WTC11 (cell line): ENCODE results near the gene ELAVL1. TPM values are rescaled to one million over a fixed set of nuclear protein-coding genes. Genes with fewer than 3 reads are reported as not detected.

Source experiments
- ATAC-seq: fragments of 200-7000 bp; cut with Tn5 transposase; 2 replicates; pipeline ENCODE4 v1.10.0; 2021; ENCODE audit warnings: mild to moderate bottlenecking, moderate library complexity
- CTCF ChIA-PET: fragments of 300-600 bp; sonication (Branson Sonifier 250); formaldehyde crosslinking; loops from one replicate; lab custom pipeline; 2021; ENCODE audit warnings: antibody characterized with exemption; lab: Charles Lee
- POLR2A ChIA-PET: fragments of 350-600 bp; sonication (Branson Sonifier 250); formaldehyde crosslinking; loops from one replicate; lab custom pipeline; 2021; ENCODE audit warnings: antibody characterized with exemption; lab: Charles Lee
- DNase-seq: peaks from one replicate; pipeline ENCODE4 v3.0.0; 2021; ENCODE audit warnings: low spot score
- H3K27ac Mint-ChIP-seq: 2 replicates; pipeline ENCODE4 v1.8.0; 2021; ENCODE audit warnings: mixed read lengths
- H3K27me3 Mint-ChIP-seq: 2 replicates; pipeline ENCODE4 v1.8.0; 2021; ENCODE audit warnings: low read depth, mild to moderate bottlenecking, moderate library complexity, mixed read lengths
- H3K36me3 Mint-ChIP-seq: 2 replicates; pipeline ENCODE4 v1.8.0; 2021; ENCODE audit warnings: mixed read lengths
- H3K4me1 Mint-ChIP-seq: 2 replicates; pipeline ENCODE4 v1.8.0; 2022; ENCODE audit warnings: mixed read lengths
- H3K4me3 Mint-ChIP-seq: 2 replicates; pipeline ENCODE4 v1.8.0; 2021; ENCODE audit warnings: mild to moderate bottlenecking, moderate library complexity, mixed read lengths
- H3K9me3 Mint-ChIP-seq: 2 replicates; pipeline ENCODE4 v1.8.0; 2021; ENCODE audit warnings: mixed read lengths
- CDX4 ChIP-seq: fragments of 250-450 bp; sonication (Bioruptor Pico); IDR thresholded peaks from 2 replicates; pipeline ENCODE4 v1.9.0; 2021; ENCODE audit warnings: moderate library complexity, mild to moderate bottlenecking, inconsistent platforms, borderline replicate concordance
- CREM ChIP-seq: sonication (generic); formaldehyde crosslinking; IDR thresholded peaks from 2 replicates; pipeline ENCODE4 v1.8.1; 2022; ENCODE audit warnings: mild to moderate bottlenecking, missing genetic modification reagents, moderate library complexity
- E2F1 ChIP-seq: sonication (generic); formaldehyde crosslinking; IDR thresholded peaks from 2 replicates; pipeline ENCODE4 v1.8.0; 2022; ENCODE audit warnings: mild to moderate bottlenecking, missing genetic modification reagents
- GTF2I ChIP-seq: fragments of 250-450 bp; sonication (Bioruptor Pico); conservative IDR thresholded peaks from 2 replicates; pipeline ENCODE4 v1.4.0; 2021; ENCODE audit warnings: mild to moderate bottlenecking
- MAX ChIP-seq: sonication (generic); formaldehyde crosslinking; IDR thresholded peaks from 2 replicates; pipeline ENCODE4 v1.8.0; 2022; ENCODE audit warnings: mild to moderate bottlenecking, missing genetic modification reagents
- NR2C2 ChIP-seq: sonication (generic); formaldehyde crosslinking; IDR thresholded peaks from 2 replicates; pipeline ENCODE4 v1.8.0; 2022; ENCODE audit warnings: mild to moderate bottlenecking, missing genetic modification reagents
- RORB ChIP-seq: fragments of 250-450 bp; sonication (Bioruptor Pico); IDR thresholded peaks from 2 replicates; pipeline ENCODE4 v1.9.0; 2021; ENCODE audit warnings: mild to moderate bottlenecking
- SP1 ChIP-seq: sonication (generic); formaldehyde crosslinking; conservative IDR thresholded peaks from 2 replicates; pipeline ENCODE4 v1.8.1; 2022; ENCODE audit warnings: missing genetic modification reagents
- ZNF138 ChIP-seq: sonication (generic); formaldehyde crosslinking; conservative IDR thresholded peaks from 2 replicates; pipeline ENCODE4 v1.8.1; 2022; ENCODE audit warnings: mild to moderate bottlenecking, moderate library complexity, missing genetic modification reagents
- ZNF263 ChIP-seq: sonication (generic); formaldehyde crosslinking; IDR thresholded peaks from 2 replicates; pipeline ENCODE4 v1.8.1; 2022; ENCODE audit warnings: low read depth, mild to moderate bottlenecking, moderate library complexity, missing genetic modification reagents
- ZNF416 ChIP-seq: fragments of 250-450 bp; sonication (Bioruptor Pico); IDR thresholded peaks from 2 replicates; pipeline ENCODE4 v1.9.0; 2021; ENCODE audit warnings: mild to moderate bottlenecking, inconsistent platforms
- ZNF423 ChIP-seq: fragments of 250-450 bp; sonication (Bioruptor Pico); IDR thresholded peaks from 2 replicates; pipeline ENCODE4 v2.1.2; 2022; ENCODE audit warnings: mild to moderate bottlenecking, moderate library complexity
- ZNF532 ChIP-seq: fragments of 250-450 bp; sonication (Bioruptor Pico); IDR thresholded peaks from 2 replicates; pipeline ENCODE4 v1.9.0; 2021; ENCODE audit warnings: mild to moderate bottlenecking, borderline replicate concordance
- ZNF671 ChIP-seq: fragments of 250-450 bp; sonication (Bioruptor Pico); IDR thresholded peaks from 2 replicates; pipeline ENCODE4 v1.8.0; 2021; ENCODE audit warnings: mild to moderate bottlenecking
- total RNA-seq: library from RNA; stranded (reverse); gene quantifications from 3 replicates; pipeline ENCODE4 v1.2.3, GENCODE V29; 2021

Gene ELAVL1
- total RNA-seq, 1 experiment from 2014 or later, result 160 TPM

- CTCF ChIA-PET, result interaction anchor here (1.0 to 2.7 kb wide), 3 partner anchors 9 to 17 kb away, joined by 3 to 21 read pairs (median 17); partner anchors contain the start of gene TIMM44
- H3K4me3 Mint-ChIP-seq, result no peak overlapping the region
- no peaks in the 10 kb centered on the region for H3K27me3 Mint-ChIP-seq
- H3K9me3 Mint-ChIP-seq, result no peaks in the 10 kb centered on the region
- peaks cover 6% of the 10 kb centered on the region; the same call in 1 of the 2 replicates for H3K36me3 Mint-ChIP-seq
- POLR2A ChIA-PET, result interaction anchor here (0.5 to 1.5 kb wide), 3 partner anchors 9 to 13 kb away, joined by 3 to 4 read pairs (median 3); partner anchors contain the start of gene TIMM44
- no peak overlapping the region for H3K27ac Mint-ChIP-seq
- no peak for ATAC-seq
- H3K4me1 Mint-ChIP-seq, result peaks cover 9% of the 10 kb centered on the region
- no peak for DNase-seq
- TF ChIP-seq GTF2I (CRISPR knock-in tag), result no peak
- TF ChIP-seq ZNF263 (CRISPR knock-in tag), result peak; percentile 65; the same call in 1 of the 2 replicates
- no peak for TF ChIP-seq SP1
- no peak for TF ChIP-seq ZNF138 (CRISPR knock-in tag)
Measured at GRCh38 chr19:7953576-7953975, 51.9 kb downstream of the ELAVL1 start.

GRCh38 chr19:7953060-7953459 is 52.4 kb downstream of the ELAVL1 start:
- POLR2A ChIA-PET, result interaction anchor here (0.6 to 1.5 kb wide), 2 partner anchors 9 to 10 kb away, joined by 3 to 4 read pairs; partner anchors contain the start of gene TIMM44
- Mint-ChIP-seq H3K9me3 (no peaks in the 10 kb centered on the region), H3K4me3 (no peak overlapping the region), H3K27me3 (no peaks in the 10 kb centered on the region), H3K36me3 (peaks cover 7% of the 10 kb centered on the region; the same call in 1 of the 2 replicates), H3K4me1 (peaks cover 9% of the 10 kb centered on the region), H3K27ac (no peak overlapping the region)
- CTCF ChIA-PET, result interaction anchor here (2.2 to 2.8 kb wide), 3 partner anchors 9 to 49 kb away, joined by 12 to 17 read pairs (median 13); partner anchors contain the start of gene TIMM44
- no peak for DNase-seq
- TF ChIP-seq RORB (CRISPR knock-in tag) (no peak), ZNF263 (CRISPR knock-in tag) (peak; percentile 86), MAX (no peak), ZNF416 (no peak)
- peak; percentile 16; the same call in 1 of the 2 replicates for ATAC-seq

GRCh38 chr19:7947939-7948338 is 57.5 kb downstream of the ELAVL1 start:
- no peaks in the 10 kb centered on the region for H3K9me3 Mint-ChIP-seq
- no peak overlapping the region for H3K4me3 Mint-ChIP-seq
- peaks cover 2% of the 10 kb centered on the region; the same call in 1 of the 2 replicates for H3K27me3 Mint-ChIP-seq
- peaks cover 6% of the 10 kb centered on the region; the same call in 1 of the 2 replicates for H3K4me1 Mint-ChIP-seq
- ATAC-seq, result no peak
- TF ChIP-seq ZNF263 (CRISPR knock-in tag) (no peak), CREM (CRISPR knock-in tag) (no peak), ZNF423 (no peak), ZNF532 (CRISPR knock-in tag) (no peak), ZNF671 (no peak), CDX4 (no peak), ZNF416 (no peak), NR2C2 (CRISPR knock-in tag) (no peak), E2F1 (CRISPR knock-in tag) (no peak)
- DNase-seq, result no peak
- ChIA-PET POLR2A (no interaction called here), CTCF (interaction anchor here (1.3 kb wide), 1 partner anchor 55 kb away, joined by 3 read pairs; no protein-coding TSS in a partner anchor)
- no peak overlapping the region for H3K27ac Mint-ChIP-seq
- peaks cover 13% of the 10 kb centered on the region; the same call in 1 of the 2 replicates for H3K36me3 Mint-ChIP-seq
